Measurements from ENCODE around the gene ADAP1. TPM values are rescaled to one million over a fixed set of nuclear protein-coding genes. Genes with fewer than 3 reads are reported as not detected.
A peak's percentile ranks its signal among the peaks of the same experiment; 100 is the strongest.

The ADAP1 gene
- total and polyA plus RNA-seq, 2 of the 13 experiments (the other 11 are each of a cell fraction or from before 2014, with no cell fraction given), result 10.5 to 24.6 TPM

- no peak for TF ChIP-seq FIP1L1 (IDR thresholded peaks at IDR 0.05; ENCODE audit: borderline replicate concordance, insufficient read depth, low read depth, low read length)
- TF ChIP-seq RARA (CRISPR knock-in tag; IDR thresholded peaks at IDR 0.05), result peak; percentile 62
- TF ChIP-seq MZF1 (CRISPR knock-in tag; IDR thresholded peaks at IDR 0.05; ENCODE audit: borderline replicate concordance), result no peak
- no peak for TF ChIP-seq CSRNP2 (CRISPR knock-in tag; conservative IDR thresholded peaks at IDR 0.05; ENCODE audit: low read depth)
- peak; percentile 71; the same call in 1 of the 2 replicates for TF ChIP-seq PHF21A (CRISPR knock-in tag; IDR thresholded peaks at IDR 0.05)
- TF ChIP-seq CERS6 (CRISPR knock-in tag; IDR thresholded peaks at IDR 0.05), result no peak
- TF ChIP-seq ZSCAN22 (CRISPR knock-in tag; IDR thresholded peaks at IDR 0.05), result no peak
- TF ChIP-seq ZNF282 (IDR thresholded peaks at IDR 0.05; ENCODE audit: partially characterized antibody), result no peak
- TF ChIP-seq ARNTL (CRISPR knock-in tag; IDR thresholded peaks at IDR 0.05), result peak; percentile 88
- TF ChIP-seq ZNF644 (CRISPR knock-in tag; IDR thresholded peaks at IDR 0.05; ENCODE audit: low read depth), result no peak
- TF ChIP-seq KLF6 (CRISPR knock-in tag; IDR thresholded peaks at IDR 0.05), result 0 out of 2 replicates have a peak, but pooled peaks have one; percentile 35
- TF ChIP-seq TMF1 (CRISPR knock-in tag; IDR thresholded peaks at IDR 0.05; ENCODE audit: low read depth), result no peak
- TF ChIP-seq ETV6 (CRISPR knock-in tag; conservative IDR thresholded peaks at IDR 0.05), result no peak
- TF ChIP-seq IRF2 (CRISPR knock-in tag; IDR thresholded peaks at IDR 0.05), result no peak
- TF ChIP-seq ZKSCAN5 (CRISPR knock-in tag; IDR thresholded peaks at IDR 0.05), result 0 out of 2 replicates have a peak, but pooled peaks have one; percentile 20
- no peak for TF ChIP-seq KDM3A (CRISPR knock-in tag; IDR thresholded peaks at IDR 0.05; ENCODE audit: low read depth)
- TF ChIP-seq IRF1 (CRISPR knock-in tag; IDR thresholded peaks at IDR 0.05; ENCODE audit: low read depth), result no peak
- no peak for TF ChIP-seq ZNF530 (CRISPR knock-in tag; IDR thresholded peaks at IDR 0.05; ENCODE audit: low read depth)
- TF ChIP-seq AHR (CRISPR knock-in tag; IDR thresholded peaks at IDR 0.05), result 0 out of 2 replicates have a peak, but pooled peaks have one; percentile 25
- no peak for TF ChIP-seq SRSF1 (optimal IDR thresholded peaks at IDR 0.05; ENCODE audit: low read depth, low read length)
- no peak for TF ChIP-seq ZFP62 (CRISPR knock-in tag; IDR thresholded peaks at IDR 0.05)
- TF ChIP-seq ZBTB7A (CRISPR knock-in tag; IDR thresholded peaks at IDR 0.05), result peak; percentile 87
- TF ChIP-seq CAMTA2 (CRISPR knock-in tag; IDR thresholded peaks at IDR 0.05; ENCODE audit: borderline replicate concordance), result no peak
- peak; percentile 49; the same call in 1 of the 2 replicates for TF ChIP-seq KDM2A (CRISPR knock-in tag; IDR thresholded peaks at IDR 0.05; ENCODE audit: borderline replicate concordance, low read depth)
- TF ChIP-seq ZNF768 (CRISPR knock-in tag; IDR thresholded peaks at IDR 0.05), result no peak
- TF ChIP-seq GLI4 (CRISPR knock-in tag; IDR thresholded peaks at IDR 0.05; ENCODE audit: borderline replicate concordance), result no peak
- peak; percentile 87 for TF ChIP-seq MAX (IDR thresholded peaks at IDR 0.05)
- TF ChIP-seq HOXA3 (CRISPR knock-in tag; IDR thresholded peaks at IDR 0.05), result peak; percentile 85; the same call in 1 of the 2 replicates
- TF ChIP-seq MLX (CRISPR knock-in tag; IDR thresholded peaks at IDR 0.05), result peak; percentile 96
- peak; percentile 87 for TF ChIP-seq MED1 (CRISPR knock-in tag; IDR thresholded peaks at IDR 0.05)
These were observed 5.9 kb upstream of the ADAP1 start (continued) for GRCh38 chr7:960269-960871.
